H1 (cell line): ENCODE results near the gene OR52M1. TPM values are rescaled to one million over a fixed set of nuclear protein-coding genes. Genes with fewer than 3 reads are reported as not detected.

Experiments
- BACH1 ChIP-seq: IDR thresholded peaks from 2 replicates; pipeline ENCODE4 v1.6.1; 2012; ENCODE audit warnings: low read length, improper control_type of control experiment
- BCL11A ChIP-seq, 2 experiments: IDR thresholded peaks; one replicate each; pipeline ENCODE4 v1.6.1; 2011; ENCODE audit warnings: low read depth in 2 of 2, low read length in 2 of 2, mild to moderate bottlenecking in 2 of 2
- CREB1 ChIP-seq: IDR thresholded peaks from 2 replicates; pipeline ENCODE4 v1.6.1; 2012; ENCODE audit warnings: inconsistent platforms
- CTBP2 ChIP-seq: IDR thresholded peaks from 2 replicates; pipeline ENCODE4 v1.7.0; 2011; ENCODE audit warnings: borderline replicate concordance, mild to moderate bottlenecking, moderate library complexity, mixed read lengths, low read length; ENCODE audit not compliant: insufficient read depth, insufficient read length
- TEAD4 ChIP-seq: IDR thresholded peaks from 2 replicates; pipeline ENCODE4 v1.6.1; 2012; ENCODE audit warnings: low read depth, low read length, inconsistent platforms, mixed read lengths
- polyA plus RNA-seq, 7 experiments: library from polyadenylated mRNA; depleted of rRNA in 3 of 7; stranded (reverse) in 5 of 7; unstranded in 2 of 7; fragments of >200 nt in 5 of 7; fragments of 200-250 nt in 2 of 7; gene quantifications; 1 replicate in 5 of 7; 2 replicates in 1 of 7; 4 replicates in 1 of 7; pipeline versions ENCODE4 v1.2.1 to v1.2.3, GENCODE V29; 2011 to 2013; ENCODE audit warnings: missing spikeins in 2 of 7, mixed read lengths in 2 of 7
- total RNA-seq: library from RNA; stranded (reverse); fragmentation: NEBNext Ultra II Directional; extraction: Animal tissue kit (Norgen Biotek cat#: 25700); gene quantifications from 2 replicates; pipeline ENCODE4 v1.2.1, GENCODE V29; 2021

Gene OR52M1
- total and polyA plus RNA-seq, 2 of the 8 experiments (the other 6 are each of a cell fraction or from before 2014, with no cell fraction given), result not detected

DNA sequence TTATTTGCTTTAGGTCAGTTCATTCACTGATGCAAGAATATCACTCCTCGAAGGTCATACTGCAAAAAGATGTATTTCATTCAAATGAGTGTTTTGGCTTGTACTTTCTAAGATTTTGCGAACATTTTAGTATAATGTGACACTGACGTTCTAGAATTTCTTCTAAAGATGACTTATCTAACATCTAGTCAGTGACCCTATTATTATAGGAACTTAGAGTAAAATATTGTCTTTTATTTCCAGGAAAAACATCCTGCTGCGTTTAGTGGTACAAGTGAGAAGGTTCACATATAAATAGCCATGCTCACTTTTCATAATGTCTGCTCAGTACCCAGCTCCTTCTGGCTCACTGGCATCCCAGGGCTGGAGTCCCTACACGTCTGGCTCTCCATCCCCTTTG, at the start of gene OR52M1 (continued):
- TF ChIP-seq BACH1 (no peak), TEAD4 (no peak), BCL11A (IDR thresholded peaks at IDR 0.05; ENCODE audit: low read depth in 2 of 2, low read length in 2 of 2) (no peak), CREB1 (no peak), CTBP2 (no peak)
